T-cell (primary cell): ENCODE data around the gene STAT1. TPM values are rescaled to one million over a fixed set of nuclear protein-coding genes. Genes with fewer than 3 reads are reported as not detected.

Experiments used
- ATAC-seq, 4 experiments: fragments of 200-7000 bp in 3 of 4; fragments of 150-1000 bp in 1 of 4; cut with Tn5 transposase; replicated peaks in 1 of 4; 1 replicate in 3 of 4; 2 replicates in 1 of 4; pipeline ENCODE4 v1.10.0; 2021; ENCODE audit warnings: moderate library complexity in 3 of 4, mild to moderate bottlenecking in 2 of 4, moderate number of reproducible peaks in 1 of 4
- CTCF ChIA-PET, 2 donors: fragments of 300-600 bp; sonication (Branson Sonifier 250); formaldehyde crosslinking; loops; one replicate each; lab custom pipeline; 2022; ENCODE audit warnings: antibody characterized with exemption in 2 of 2; lab: Charles Lee
- POLR2A ChIA-PET, 2 donors: fragments of 300-600 bp; sonication (Branson Sonifier 250); formaldehyde crosslinking; loops; one replicate each; lab custom pipeline; 2022; ENCODE audit warnings: antibody characterized with exemption in 2 of 2; lab: Charles Lee
- DNase-seq, 35 experiments: peaks; one replicate each; pipeline versions ENCODE4 v3.0.0 to v3.0.0-alpha.2; 2013 to 2023
- H3K27ac ChIP-seq: one replicate; pipeline ENCODE4 v1.5.1; 2013; ENCODE audit warnings: low read length
- H3K27me3 ChIP-seq, 2 experiments: replicated peaks in 1 of 2; 1 replicate in 1 of 2; 2 replicates in 1 of 2; pipeline versions ENCODE4 v1.6.1 to v1.7.0; 2013; ENCODE audit warnings: low read length in 1 of 2, mixed read lengths in 1 of 2; ENCODE audit not compliant: control insufficient read depth in 2 of 2, insufficient read depth in 2 of 2; ENCODE audit errors: extremely low read depth in 1 of 2
- H3K36me3 ChIP-seq, 2 donors: 1 replicate in 1 of 2; 2 replicates in 1 of 2; pipeline versions ENCODE4 v1.6.1 to v1.7.0; 2013; ENCODE audit warnings: low read length in 1 of 2; ENCODE audit not compliant: control insufficient read depth in 2 of 2, insufficient read depth in 1 of 2; ENCODE audit errors: extremely low read depth in 1 of 2
- H3K4me1 ChIP-seq, 2 experiments: 1 replicate in 1 of 2; 2 replicates in 1 of 2; pipeline versions ENCODE4 v1.6.1 to v1.7.0; 2013; ENCODE audit warnings: low read length in 2 of 2, mixed read lengths in 1 of 2; ENCODE audit not compliant: insufficient read depth in 2 of 2, control insufficient read depth in 1 of 2; ENCODE audit errors: extremely low read depth in 1 of 2
- H3K4me3 ChIP-seq, 2 donors: 1 replicate in 1 of 2; 2 replicates in 1 of 2; pipeline versions ENCODE4 v1.5.1 to v1.7.0; 2013; ENCODE audit warnings: mild to moderate bottlenecking in 2 of 2, low read length in 1 of 2, moderate library complexity in 1 of 2; ENCODE audit not compliant: control insufficient read depth in 1 of 2; ENCODE audit errors: extremely low read depth in 1 of 2
- H3K9me3 ChIP-seq: 2 replicates; pipeline ENCODE4 v1.7.0; 2013
- H3K27ac Mint-ChIP-seq, 2 donors: one replicate each; pipeline ENCODE4 v1.8.0; 2020 to 2021; ENCODE audit warnings: mild to moderate bottlenecking in 2 of 2, mixed read lengths in 2 of 2
- H3K27me3 Mint-ChIP-seq, 2 donors: one replicate each; pipeline ENCODE4 v1.8.0; 2021 to 2022; ENCODE audit warnings: mixed read lengths in 2 of 2
- H3K36me3 Mint-ChIP-seq: one replicate; pipeline ENCODE4 v1.8.0; 2021; ENCODE audit warnings: mixed read lengths
- H3K4me1 Mint-ChIP-seq, 3 donors: one replicate each; pipeline ENCODE4 v1.8.0; 2020 to 2022; ENCODE audit warnings: mixed read lengths in 3 of 3, mild to moderate bottlenecking in 1 of 3
- H3K4me3 Mint-ChIP-seq, 3 donors: one replicate each; pipeline ENCODE4 v1.8.0; 2020 to 2022; ENCODE audit warnings: mild to moderate bottlenecking in 3 of 3, mixed read lengths in 3 of 3, moderate library complexity in 3 of 3
- H3K9me3 Mint-ChIP-seq, 3 donors: one replicate each; pipeline ENCODE4 v1.8.0; 2020 to 2022; ENCODE audit warnings: mixed read lengths in 3 of 3
- WGBS: methylation state at CpG from one replicate; pipeline ENCODE4 v1.1.5; 2013; ENCODE audit warnings: missing lambda C conversion rate; ENCODE audit not compliant: insufficient coverage; 5-methylcytosine and 5-hydroxymethylcytosine counted together
- total RNA-seq, 35 experiments: library from RNA in 6 of 35; stranded (reverse) in 6 of 35; fragments of 120-200 nt in 1 of 35; gene quantifications; one replicate each; pipeline versions ENCODE4 v1.2.1 to v1.2.4 and lab custom pipeline; 2013 to 2026

The STAT1 gene
- total RNA-seq, 5 donors from 2014 or later (not counting 1 experiment from before 2014, with no cell fraction given): 77.6 to 229 (median 152) TPM

DNA sequence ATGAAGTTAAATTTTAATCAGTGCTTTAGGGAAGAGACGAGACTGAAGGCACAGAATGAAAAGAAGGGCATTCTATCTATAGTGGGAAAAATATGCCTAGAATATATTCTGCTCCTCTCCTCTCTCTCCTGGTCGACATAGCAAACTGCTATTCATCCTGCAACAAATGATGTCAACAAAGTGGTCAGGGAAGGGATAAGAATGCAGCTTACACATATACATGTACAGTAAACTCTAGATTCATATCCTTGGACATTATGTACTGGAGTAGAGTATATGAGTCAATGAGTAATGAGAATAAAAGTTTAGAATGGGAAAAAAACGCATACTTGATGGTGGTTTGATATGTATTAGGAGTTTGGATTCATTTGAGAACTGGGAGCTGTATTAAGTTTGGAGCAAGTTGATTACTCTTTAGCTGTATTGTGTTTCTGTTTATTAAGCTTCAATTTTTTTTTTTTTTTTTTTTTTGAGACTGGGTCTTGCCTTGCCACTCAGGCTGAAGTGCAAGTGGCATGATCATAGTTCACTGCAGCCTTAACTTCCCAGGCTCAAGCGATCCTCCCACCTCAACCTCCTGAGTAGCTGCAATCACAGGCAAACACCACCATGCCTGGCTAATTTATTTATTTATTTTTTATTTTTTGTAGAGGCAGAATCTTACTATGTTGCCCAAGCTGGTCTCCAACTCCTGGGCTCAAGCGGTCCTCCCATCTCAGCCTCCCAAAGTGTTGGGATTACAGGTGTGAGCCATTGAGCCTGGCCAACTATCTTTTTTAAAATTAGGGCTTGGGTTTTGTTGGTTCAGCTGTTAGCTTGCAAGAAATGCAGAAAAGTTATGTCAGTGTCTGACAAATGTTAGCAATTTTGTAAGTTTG is 53.8 kb downstream of the STAT1 start:
- H3K4me3 ChIP-seq: no peak overlapping the region
- Mint-ChIP-seq H3K9me3 (peaks cover 0 to 6% (median 4%) of the 10 kb centered on the region in 3 donors), H3K36me3 (peaks cover 72% of the 10 kb centered on the region), H3K27me3 (no peaks in the 10 kb centered on the region), H3K4me1 (peaks cover 34 to 47% (median 41%) of the 10 kb centered on the region in 3 donors), H3K27ac (peak overlapping the region; percentile 17 to 35), H3K4me3 (no peak overlapping the region)
- H3K9me3 ChIP-seq: no peaks in the 10 kb centered on the region
- H3K27ac ChIP-seq: no peak overlapping the region
- ChIA-PET CTCF (interaction anchor here (0.6 to 1.5 kb wide), 6 partner anchors 12 to 641 kb away, joined by 3 to 7 read pairs (median 4); no protein-coding TSS in a partner anchor), POLR2A (interaction anchor here (0.6 to 1.2 kb wide), 11 partner anchors 12 to 737 kb away, joined by 3 to 7 read pairs (median 4); no protein-coding TSS in a partner anchor)
- no peaks in the 10 kb centered on the region for H3K27me3 ChIP-seq
- peaks cover 0 to 3% of the 10 kb centered on the region in 2 experiments for H3K4me1 ChIP-seq
- DNase-seq (no peak), ATAC-seq (peak in 1 of 4 experiments; percentile 28)
- peaks cover 0 to 37% of the 10 kb centered on the region in 2 donors for H3K36me3 ChIP-seq
- WGBS: 100% methylated on average over 1 of the region's 5 CpGs

- Mint-ChIP-seq H3K36me3 (peaks cover 33% of the 10 kb centered on the region), H3K27ac (no peak overlapping the region), H3K9me3 (peaks cover 0 to 4% (median 3%) of the 10 kb centered on the region in 3 donors), H3K4me3 (no peak overlapping the region), H3K27me3 (no peaks in the 10 kb centered on the region), H3K4me1 (peaks cover 6 to 13% (median 9%) of the 10 kb centered on the region in 3 donors)
- H3K36me3 ChIP-seq: no peaks in the 10 kb centered on the region
- no CpG with 5 or more reads among the region's 4 CpGs for WGBS
- no peak for DNase-seq
- no peaks in the 10 kb centered on the region for H3K27me3 ChIP-seq
- POLR2A ChIA-PET: no interaction called here
- ATAC-seq: no peak
- peaks cover 3 to 6% of the 10 kb centered on the region in 2 experiments for H3K4me1 ChIP-seq
- H3K27ac ChIP-seq: no peak overlapping the region
- CTCF ChIA-PET: no interaction called here
- H3K9me3 ChIP-seq: no peaks in the 10 kb centered on the region
- H3K4me3 ChIP-seq: no peak overlapping the region
These were observed 60.7 kb downstream of the STAT1 start for GRCh38 chr2:190953257-190953656.

DNA sequence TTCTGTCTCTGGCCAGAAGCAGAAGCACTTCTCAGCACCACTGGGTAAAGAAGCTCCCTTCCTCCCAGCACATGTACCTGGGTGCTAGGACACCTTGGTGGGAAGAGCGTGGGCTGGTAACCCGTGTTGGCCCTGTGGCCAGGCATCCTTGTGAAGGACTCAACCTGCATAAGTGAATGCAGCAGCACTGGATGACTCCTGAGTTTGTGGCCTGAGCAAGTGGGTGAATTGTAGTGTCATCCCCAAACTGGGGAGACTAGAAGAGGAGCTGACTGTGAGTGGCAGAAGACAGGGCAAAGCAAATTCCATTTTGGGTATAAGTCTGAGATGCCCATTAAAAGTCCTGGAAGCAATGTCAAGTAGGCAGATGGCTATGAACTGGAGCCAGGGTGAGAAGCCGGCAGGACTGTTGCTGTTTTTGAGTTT is 63.4 kb downstream of the STAT1 start:
- H3K36me3 ChIP-seq: no peaks in the 10 kb centered on the region
- ChIA-PET CTCF (no interaction called here), POLR2A (interaction anchor here (0.5 to 1.1 kb wide), 2 partner anchors 68 to 465 kb away, joined by 3 to 5 read pairs; no protein-coding TSS in a partner anchor)
- Mint-ChIP-seq H3K4me3 (no peak overlapping the region), H3K27me3 (no peaks in the 10 kb centered on the region), H3K27ac (no peak overlapping the region), H3K4me1 (peaks cover 0 to 8% (median 2%) of the 10 kb centered on the region in 3 donors), H3K36me3 (peaks cover 10% of the 10 kb centered on the region), H3K9me3 (no peaks in the 10 kb centered on the region)
- whole genome bisulfite sequencing: 94% methylated on average over 3 of the region's 3 CpGs
- DNase-seq (no peak), ATAC-seq (no peak)
- H3K4me3 ChIP-seq: no peak overlapping the region
- peaks cover 6 to 14% of the 10 kb centered on the region in 2 experiments for H3K4me1 ChIP-seq
- no peaks in the 10 kb centered on the region for H3K9me3 ChIP-seq
- H3K27ac ChIP-seq: no peak overlapping the region
- no peaks in the 10 kb centered on the region for H3K27me3 ChIP-seq

- Histone ChIP-seq H3K27me3 (no peaks in the 10 kb centered on the region), H3K27ac (peak overlapping the region; percentile 32), H3K36me3 (no peaks in the 10 kb centered on the region), H3K4me1 (peaks cover 6 to 14% of the 10 kb centered on the region in 2 experiments), H3K4me3 (no peak overlapping the region), H3K9me3 (no peaks in the 10 kb centered on the region)
- no peak overlapping the region for H3K27ac Mint-ChIP-seq
- 86% methylated on average over 2 of the region's 2 CpGs for WGBS
- DNase-seq (no peak), ATAC-seq (no peak)
- H3K36me3 Mint-ChIP-seq: no peaks in the 10 kb centered on the region
- H3K9me3 Mint-ChIP-seq: no peaks in the 10 kb centered on the region
- H3K27me3 Mint-ChIP-seq: no peaks in the 10 kb centered on the region
- H3K4me3 Mint-ChIP-seq: no peak overlapping the region
- H3K4me1 Mint-ChIP-seq: peaks cover 6 to 15% (median 11%) of the 10 kb centered on the region in 3 donors
- ChIA-PET POLR2A (interaction anchor here (0.7 to 1.6 kb wide), 4 partner anchors 11 to 67 kb away, joined by 3 to 6 read pairs (median 4); partner anchors contain the start of gene GLS (in 1 of the 2)), CTCF (interaction anchor here (1.2 to 2.3 kb wide), 9 partner anchors 10 to 165 kb away, joined by 4 to 19 read pairs (median 7); partner anchors contain the start of gene GLS (in 1 of the 2))
These were observed 65.3 kb downstream of the STAT1 start for GRCh38 chr2:190948671-190949070.

- H3K27me3 Mint-ChIP-seq: no peaks in the 10 kb centered on the region
- no peaks in the 10 kb centered on the region for H3K36me3 ChIP-seq
- peaks cover 7 to 17% (median 11%) of the 10 kb centered on the region in 3 donors for H3K4me1 Mint-ChIP-seq
- ChIA-PET POLR2A (interaction anchor here (0.5 to 1.6 kb wide), 10 partner anchors 11 to 147 kb away, joined by 3 to 6 read pairs (median 3); partner anchors contain the start of gene GLS (in 1 of the 2)), CTCF (interaction anchor here (0.6 to 2.3 kb wide), 25 partner anchors 10 to 168 kb away, joined by 3 to 19 read pairs (median 5); partner anchors contain the start of gene GLS (in 1 of the 2))
- H3K36me3 Mint-ChIP-seq: no peaks in the 10 kb centered on the region
- H3K4me1 ChIP-seq: peaks cover 6 to 14% of the 10 kb centered on the region in 2 experiments
- no peak overlapping the region for H3K27ac Mint-ChIP-seq
- no peaks in the 10 kb centered on the region for H3K27me3 ChIP-seq
- H3K4me3 ChIP-seq: no peak overlapping the region
- peak overlapping the region; percentile 65 for H3K27ac ChIP-seq
- DNase-seq (peak in 24 of 35 experiments; percentile 5 to 63 (median 24)), ATAC-seq (peak; percentile 73 to 90 (median 78))
- no peaks in the 10 kb centered on the region for H3K9me3 ChIP-seq
- no peaks in the 10 kb centered on the region for H3K9me3 Mint-ChIP-seq
- no CpG with 5 or more reads among the region's 2 CpGs for WGBS
- H3K4me3 Mint-ChIP-seq: peak overlapping the region; percentile 6 to 57 (median 43)
These were observed 66.2 kb downstream of the STAT1 start for GRCh38 chr2:190947711-190948251.
